DMS153 treated with DMSO at 0.1 percent for 48 hours (cell line): ENCODE data around the gene NKX2-3.
A peak's percentile ranks its signal among the peaks of the same experiment; 100 is the strongest.

Experiments used
- DNase-seq: peaks from one replicate; lab custom pipeline; 2025; ENCODE audit not compliant: unreplicated experiment; lab: John Stamatoyannopoulos, UW

NKX2-3 gene

DNA sequence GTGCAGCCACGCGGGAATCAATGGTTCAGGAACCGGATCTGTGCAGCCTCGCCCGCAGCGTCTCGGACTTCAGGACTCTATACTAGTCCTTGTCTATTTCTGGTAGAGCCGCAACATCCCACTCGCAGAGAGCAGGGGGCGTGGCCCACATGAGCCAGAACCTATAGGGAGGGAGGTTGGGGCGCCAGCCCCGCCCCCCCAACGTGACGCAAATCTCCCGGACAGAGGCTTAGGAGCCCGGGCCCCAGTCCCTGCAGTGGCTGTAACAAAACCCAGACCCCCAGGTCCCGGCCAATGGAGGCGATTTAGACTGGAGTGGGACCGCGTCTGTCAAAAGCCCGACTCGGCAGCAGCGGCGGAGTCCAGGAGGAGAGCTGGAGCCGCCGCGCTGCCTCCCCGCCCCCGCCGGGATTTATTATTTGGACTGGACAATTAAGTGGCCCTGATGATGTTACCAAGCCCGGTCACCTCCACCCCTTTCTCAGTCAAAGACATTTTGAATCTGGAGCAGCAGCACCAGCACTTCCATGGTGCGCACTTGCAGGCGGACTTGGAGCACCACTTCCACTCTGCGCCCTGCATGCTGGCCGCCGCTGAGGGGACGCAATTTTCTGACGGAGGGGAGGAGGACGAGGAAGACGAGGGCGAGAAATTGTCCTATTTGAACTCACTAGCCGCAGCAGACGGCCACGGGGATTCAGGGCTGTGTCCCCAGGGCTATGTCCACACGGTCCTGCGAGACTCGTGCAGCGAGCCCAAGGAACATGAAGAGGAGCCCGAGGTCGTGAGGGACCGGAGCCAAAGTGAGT, at the start of gene NKX2-3:
Gene NKX2-3, plus strand, starts transcription at position 256 of the 809 bp plus-strand sequence. Its CDS starts 190 bp downstream, at position 446.
- DNase-seq, result peak; percentile 22

GRCh38 chr10:99484626-99485581, 47.8 kb upstream of the NKX2-3 start:
- no peak for DNase-seq

GRCh38 chr10:99487125-99487807, 45.5 kb upstream of the NKX2-3 start:
- DNase-seq, result no peak

GRCh38 chr10:99489271-99489670, 43.5 kb upstream of the NKX2-3 start:
- DNase-seq, result no peak

GRCh38 chr10:99497343-99498025, 35.3 kb upstream of the NKX2-3 start:
- no peak for DNase-seq

- DNase-seq, result no peak
Measured at GRCh38 chr10:99506416-99506815, 26.3 kb upstream of the NKX2-3 start.

DNA sequence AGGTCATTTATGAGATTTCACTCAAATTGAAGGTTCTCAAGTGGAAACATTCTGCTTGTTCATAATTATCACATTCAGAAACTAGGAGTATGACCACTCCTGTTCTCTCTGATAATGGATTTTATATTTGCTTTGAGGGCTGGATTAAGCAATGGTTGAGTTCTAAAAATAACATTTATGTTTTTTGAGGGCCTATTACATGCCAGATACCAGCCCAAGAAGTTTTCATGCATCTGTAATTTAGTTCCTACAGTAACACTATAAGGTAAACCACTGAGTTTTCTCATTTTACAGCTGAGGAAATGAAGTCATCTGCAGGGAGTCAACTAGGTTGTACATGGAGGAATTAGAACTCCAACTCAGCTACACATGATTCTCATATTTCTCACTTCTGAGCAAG, 25.5 kb upstream of the NKX2-3 start:
- no peak for DNase-seq

- no peak for DNase-seq
Measured at GRCh38 chr10:99513061-99513460, 19.7 kb upstream of the NKX2-3 start.

DNA sequence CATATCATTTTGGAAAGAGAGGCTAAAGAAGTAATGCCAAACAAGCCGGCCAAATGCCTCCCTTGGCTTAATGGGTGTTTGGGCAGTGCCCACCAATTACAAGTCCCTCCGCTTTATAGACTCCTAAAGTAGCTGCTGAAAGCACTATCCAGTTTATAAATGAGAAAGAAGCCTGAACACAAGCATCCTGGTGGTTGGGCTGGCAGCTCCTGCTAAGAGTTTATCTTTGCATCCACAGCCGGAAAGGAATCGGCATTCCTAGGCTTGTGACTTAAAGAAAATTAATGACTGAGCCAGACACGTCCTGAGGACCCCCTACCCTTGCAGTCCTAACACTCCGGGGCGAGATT, 13.1 kb upstream of the NKX2-3 start:
- DNase-seq, result no peak

GRCh38 chr10:99520040-99520846, 12.5 kb upstream of the NKX2-3 start:
- DNase-seq, result no peak

DNA sequence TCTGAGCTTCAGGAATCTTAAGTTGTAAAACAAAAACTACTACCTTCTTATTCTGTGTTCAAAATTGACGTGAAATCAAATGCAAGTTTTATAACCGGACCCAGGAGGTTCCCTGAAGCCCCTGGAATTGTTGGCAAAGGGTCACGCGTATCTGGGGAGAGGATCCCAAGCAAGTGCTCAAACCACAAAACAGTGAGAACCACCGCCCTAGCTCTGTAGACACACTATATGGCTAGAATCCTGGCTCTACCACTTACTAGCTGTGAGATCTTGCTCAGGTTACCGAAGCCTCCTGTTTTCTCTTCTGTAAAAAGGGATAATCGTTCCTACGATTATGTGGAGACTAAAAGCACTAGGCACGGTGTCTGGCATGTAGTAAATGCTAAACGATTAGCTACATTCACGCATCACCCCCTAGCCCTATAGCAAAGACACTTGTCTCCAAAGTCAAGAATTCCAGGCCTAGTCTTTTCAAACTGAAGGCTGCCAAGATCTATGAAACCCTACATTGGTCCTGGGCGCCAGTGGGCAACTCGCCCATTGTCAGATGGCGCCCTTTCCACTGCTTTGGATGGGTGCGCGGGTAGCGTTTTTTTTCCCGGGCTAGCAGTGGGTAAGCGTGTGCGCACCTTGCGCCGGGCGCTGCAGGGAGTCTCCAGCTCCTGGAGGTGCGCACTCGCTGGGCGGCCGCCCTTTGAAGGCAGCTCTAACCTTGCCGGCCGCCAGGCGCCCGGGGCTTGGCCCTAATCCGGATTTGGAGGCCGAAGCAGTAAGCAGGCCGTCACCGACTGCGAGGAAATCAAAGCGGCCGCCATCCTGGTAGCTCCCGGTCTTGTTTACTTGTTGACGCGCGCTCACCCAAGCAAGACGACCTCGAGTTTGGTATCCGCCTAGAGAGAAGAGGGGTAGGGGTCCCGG, 11.6 kb upstream of the NKX2-3 start:
- DNase-seq, result no peak

- DNase-seq, result no peak
Measured at GRCh38 chr10:99521765-99522469, 10.8 kb upstream of the NKX2-3 start.

GRCh38 chr10:99522470-99523250, 10.1 kb upstream of the NKX2-3 start:
- no peak for DNase-seq

- DNase-seq, result no peak
Measured at GRCh38 chr10:99523251-99523773, 9.4 kb upstream of the NKX2-3 start.

DNA sequence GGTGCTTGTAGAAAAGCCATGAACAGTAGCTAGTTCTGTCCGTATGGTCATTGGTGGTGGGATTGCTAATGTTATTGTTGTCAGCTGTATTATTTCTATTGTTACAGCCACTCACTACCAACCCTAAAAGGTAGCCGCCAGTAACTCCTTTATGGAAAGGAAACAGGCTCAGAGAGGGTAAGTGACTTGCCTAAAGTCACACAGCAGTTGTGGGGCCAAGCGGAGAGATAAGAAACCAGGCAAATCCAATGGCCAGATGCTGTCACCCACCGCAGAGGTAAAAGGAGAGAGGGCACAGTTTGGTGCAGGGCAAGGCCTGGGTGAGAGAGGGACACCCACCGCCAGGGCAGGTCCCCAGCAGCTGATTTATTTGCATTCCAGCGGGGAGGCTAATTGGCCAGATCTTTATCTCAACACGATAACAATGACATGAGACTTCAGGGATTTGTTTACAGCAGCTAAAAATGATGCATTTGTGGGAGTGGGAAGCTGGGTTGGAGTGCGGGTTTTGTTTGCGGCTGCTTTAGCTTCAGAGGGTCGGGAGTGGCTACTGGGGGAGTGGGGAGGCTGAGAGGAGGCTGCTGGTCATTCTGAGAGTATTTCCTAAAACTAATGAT, 8.6 kb upstream of the NKX2-3 start:
- DNase-seq, result no peak

DNA sequence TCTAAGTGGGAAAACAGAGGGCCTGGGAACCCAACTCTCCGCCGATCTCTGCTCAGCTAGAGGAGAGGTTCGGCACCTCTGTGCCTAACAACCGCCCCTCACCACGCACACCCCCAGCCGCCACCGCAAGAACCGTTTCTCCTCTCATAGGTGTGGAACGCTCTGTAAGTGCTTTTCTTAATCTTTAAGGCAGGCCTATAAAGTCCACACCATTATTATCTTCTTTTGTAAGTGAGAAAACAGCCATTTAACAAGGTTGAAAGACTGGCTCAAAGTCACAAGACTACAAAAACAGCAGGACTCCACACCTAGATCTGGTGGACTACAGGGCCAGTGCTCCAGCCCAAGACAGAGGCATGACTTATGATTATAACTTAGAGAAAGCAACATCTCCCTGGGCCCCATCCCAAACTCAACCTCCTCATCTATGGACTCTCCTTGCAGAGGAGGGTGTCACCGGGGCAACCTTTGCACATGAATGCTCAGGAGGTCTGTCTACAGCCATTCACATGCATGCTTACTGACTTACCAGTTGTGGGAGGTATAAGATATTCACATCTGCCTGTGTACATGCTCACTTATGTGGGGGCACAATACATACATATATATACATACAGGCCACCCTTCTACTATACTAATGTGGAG, 7.9 kb upstream of the NKX2-3 start:
- DNase-seq, result no peak
